GM18909 (cell line): ENCODE data around the gene MRPS2.

ENCODE experiments used
- ATAC-seq: cut with Tn5 transposase; IDR thresholded peaks from one replicate; pipeline ENCODE4 v1.9.1; 2021; ENCODE audit warnings: mild to moderate bottlenecking; ENCODE audit not compliant: unreplicated experiment, poor library complexity

The MRPS2 gene

GRCh38 chr9:135480071-135480939, 20.2 kb upstream of the MRPS2 start:
- ATAC-seq = no peak

- ATAC-seq = no peak
Observed at GRCh38 chr9:135480940-135481310, 19.6 kb upstream of the MRPS2 start.

- ATAC-seq = no peak
Observed at GRCh38 chr9:135482015-135482754, 18.3 kb upstream of the MRPS2 start.

DNA sequence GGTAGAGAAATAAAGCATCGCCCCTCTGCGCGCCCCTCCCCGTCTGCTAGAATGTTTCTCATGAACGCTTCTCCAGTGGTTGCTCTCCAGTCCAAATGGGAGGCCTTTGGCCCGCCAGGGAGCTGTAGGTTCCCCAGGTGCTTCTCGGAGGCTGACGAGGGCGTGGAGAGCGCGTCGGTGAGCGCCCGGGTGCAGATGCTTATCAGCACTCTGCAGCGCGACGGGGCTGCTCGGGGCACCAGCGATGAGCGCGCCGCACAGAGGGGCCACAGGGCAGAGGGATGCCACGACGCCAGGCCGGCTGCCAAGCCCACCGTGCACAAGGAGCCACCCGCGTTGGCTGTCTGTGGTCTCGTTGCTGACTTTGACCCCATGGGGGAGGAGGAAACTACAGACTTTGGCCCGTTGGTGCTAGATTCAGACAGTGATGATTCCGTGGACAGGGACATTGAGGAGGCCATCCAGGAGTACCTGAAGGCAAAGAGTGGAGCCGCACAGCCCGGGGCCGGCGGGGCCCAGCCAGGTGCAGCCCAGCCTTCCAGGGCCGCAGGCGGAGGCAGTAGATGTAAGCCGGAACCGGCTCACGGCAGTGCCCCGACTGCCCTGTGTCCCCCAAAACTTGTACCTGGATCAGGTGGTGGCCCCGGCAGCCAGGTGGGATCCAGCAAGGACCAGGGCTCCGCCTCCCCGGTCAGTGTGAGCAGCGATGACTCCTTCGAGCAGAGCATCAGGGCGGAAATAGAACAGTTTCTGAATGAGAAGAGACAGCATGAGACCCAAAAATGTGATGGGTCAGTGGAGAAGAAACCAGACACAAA, 15.8 kb upstream of the MRPS2 start:
- no peak for ATAC-seq

DNA sequence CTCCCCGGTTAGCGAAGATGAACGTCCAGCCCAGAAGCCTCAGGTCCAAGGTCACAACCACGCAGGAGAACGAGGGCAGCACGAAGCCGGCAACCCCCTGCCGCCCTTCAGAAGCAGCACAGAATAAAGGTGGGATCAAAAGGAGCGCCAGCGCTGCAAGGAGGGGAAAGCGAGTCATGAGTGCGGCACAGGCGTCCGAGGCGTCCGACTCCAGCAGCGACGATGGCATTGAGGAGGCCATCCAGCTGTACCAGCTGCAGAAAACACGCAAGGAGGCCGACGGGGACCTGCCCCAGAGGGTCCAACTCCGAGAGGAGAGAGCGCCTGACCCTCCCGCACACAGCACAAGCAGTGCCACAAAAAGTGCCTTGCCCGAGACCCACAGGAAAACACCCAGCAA, 15.1 kb upstream of the MRPS2 start:
- ATAC-seq = no peak

DNA sequence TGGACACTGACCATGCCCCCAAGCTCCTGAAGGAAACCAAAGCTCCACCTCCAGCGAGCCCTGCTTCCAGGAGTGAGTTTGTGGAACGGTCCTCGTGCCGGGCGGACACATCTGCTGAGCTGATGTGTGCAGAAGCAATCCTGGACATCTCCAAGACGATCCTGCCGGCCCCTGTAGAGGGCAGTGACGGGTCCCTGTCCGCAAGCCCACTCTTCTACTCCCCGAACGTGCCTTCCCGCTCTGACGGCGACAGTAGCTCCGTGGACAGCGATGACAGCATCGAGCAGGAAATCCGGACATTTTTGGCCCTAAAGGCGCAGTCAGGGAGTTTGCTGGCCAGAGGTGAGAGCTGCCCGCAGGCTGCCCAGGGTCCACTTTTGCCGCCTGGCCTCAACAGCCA, 14.7 kb upstream of the MRPS2 start:
- ATAC-seq = no peak

GRCh38 chr9:135486267-135487065, 14.0 kb upstream of the MRPS2 start:
- ATAC-seq = no peak

- ATAC-seq = no peak
Observed at GRCh38 chr9:135487281-135488012, 13.0 kb upstream of the MRPS2 start.

- ATAC-seq = no peak
Observed at GRCh38 chr9:135488013-135488330, 12.5 kb upstream of the MRPS2 start.

DNA sequence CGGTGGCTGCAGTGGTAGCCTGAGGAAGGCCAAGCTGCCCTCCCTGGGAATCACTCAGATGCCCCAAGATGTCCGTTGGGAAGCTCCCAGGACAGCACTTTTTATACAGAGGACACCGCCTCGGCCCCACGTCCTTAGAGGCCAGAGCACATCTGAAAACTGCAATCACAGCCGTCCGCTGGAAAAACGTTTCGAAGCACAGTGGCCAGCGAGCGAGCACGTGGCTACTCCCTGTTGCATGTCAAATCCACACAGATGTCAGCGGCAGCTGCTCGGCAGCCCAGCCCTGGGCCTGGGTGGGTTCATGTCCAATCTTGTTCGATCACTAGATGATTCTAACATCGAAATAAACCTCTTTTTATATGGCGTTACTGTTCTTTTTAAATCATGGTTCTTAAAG, 12.0 kb upstream of the MRPS2 start:
- ATAC-seq = no peak

DNA sequence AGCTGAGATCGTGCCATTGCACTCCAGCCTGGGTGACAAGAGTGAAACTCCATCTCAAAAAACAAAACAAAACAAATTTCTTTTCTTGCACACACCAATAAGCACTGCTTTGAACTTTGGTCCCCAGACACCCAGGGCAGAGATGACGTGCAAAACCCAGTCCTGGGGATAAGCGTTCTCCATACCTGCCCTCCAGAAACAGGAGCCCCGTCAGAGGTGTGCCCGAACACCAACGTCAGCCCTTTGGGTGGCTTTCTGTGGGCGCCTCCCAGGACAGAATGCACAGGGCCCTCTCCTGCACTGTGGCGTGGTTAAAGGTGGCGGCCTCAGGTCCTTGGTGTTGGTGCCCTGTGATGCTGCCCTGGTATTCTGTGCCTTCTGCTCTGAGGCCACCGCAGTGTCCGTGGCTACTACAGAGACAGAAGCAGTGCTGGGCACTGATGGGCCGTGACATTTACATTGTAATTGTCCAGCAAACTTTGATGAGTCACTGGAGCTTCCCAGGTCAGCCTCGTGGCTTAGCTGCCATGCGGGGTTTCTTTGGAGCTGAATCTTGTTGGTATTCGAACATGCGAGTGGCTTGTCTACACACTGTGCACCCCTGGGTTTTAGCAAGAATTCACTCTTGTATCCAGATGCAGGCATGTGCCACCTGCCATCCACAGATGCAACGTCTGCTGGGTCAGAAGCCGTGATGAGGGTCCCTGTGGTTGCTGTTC, 11.1 kb upstream of the MRPS2 start:
- ATAC-seq = no peak

GRCh38 chr9:135490166-135490870, 10.2 kb upstream of the MRPS2 start:
- ATAC-seq = no peak

GRCh38 chr9:135490980-135491464, 9.5 kb upstream of the MRPS2 start:
- ATAC-seq = no peak

GRCh38 chr9:135491764-135492163, 8.7 kb upstream of the MRPS2 start:
- no peak for ATAC-seq

DNA sequence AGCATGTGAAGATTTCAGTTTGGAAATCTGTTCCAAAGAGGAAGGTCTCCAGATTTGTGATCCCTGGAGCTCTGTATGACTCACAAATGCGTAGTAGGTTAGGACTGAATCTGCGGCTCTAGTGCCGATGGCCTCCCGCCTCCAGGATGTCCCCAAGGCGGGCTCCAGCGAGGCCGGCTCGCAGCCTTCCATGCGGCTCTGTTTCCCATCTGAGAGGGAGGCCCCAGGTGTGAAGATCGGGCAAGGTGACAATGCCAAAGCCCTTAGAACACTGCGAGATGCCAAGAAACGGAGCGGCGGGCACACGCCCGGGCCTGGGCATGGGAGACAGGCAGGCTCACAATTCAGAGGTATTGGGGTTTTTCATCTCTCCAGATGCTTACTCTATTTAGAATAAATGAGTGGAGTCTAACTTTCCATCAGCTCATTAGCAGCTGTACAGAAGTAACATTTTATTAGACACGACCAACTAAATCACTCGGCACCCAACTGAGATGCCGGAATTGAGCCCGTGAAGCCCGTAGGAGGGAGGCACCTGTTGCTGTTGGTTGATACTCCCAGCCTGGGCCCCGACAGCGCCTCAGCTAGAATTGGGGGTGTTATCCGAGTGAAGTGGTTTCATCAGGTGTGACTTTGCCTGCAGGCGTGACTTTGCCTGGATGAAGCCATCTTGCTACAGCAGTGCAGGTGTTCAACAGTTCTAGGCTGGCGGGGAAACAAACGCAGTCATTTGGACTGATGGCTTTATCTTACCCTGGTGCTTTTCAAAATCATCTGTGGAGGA, 7.4 kb upstream of the MRPS2 start:
- no peak for ATAC-seq

- no peak for ATAC-seq
Observed at GRCh38 chr9:135494791-135495559, 5.5 kb upstream of the MRPS2 start.
